ENCODE results near the gene SMC6. TPM values are rescaled to one million over a fixed set of nuclear protein-coding genes. Genes with fewer than 3 reads are reported as not detected.

SMC6 gene
- total RNA-seq, 1 experiment from 2014 or later = 41.3 TPM

DNA sequence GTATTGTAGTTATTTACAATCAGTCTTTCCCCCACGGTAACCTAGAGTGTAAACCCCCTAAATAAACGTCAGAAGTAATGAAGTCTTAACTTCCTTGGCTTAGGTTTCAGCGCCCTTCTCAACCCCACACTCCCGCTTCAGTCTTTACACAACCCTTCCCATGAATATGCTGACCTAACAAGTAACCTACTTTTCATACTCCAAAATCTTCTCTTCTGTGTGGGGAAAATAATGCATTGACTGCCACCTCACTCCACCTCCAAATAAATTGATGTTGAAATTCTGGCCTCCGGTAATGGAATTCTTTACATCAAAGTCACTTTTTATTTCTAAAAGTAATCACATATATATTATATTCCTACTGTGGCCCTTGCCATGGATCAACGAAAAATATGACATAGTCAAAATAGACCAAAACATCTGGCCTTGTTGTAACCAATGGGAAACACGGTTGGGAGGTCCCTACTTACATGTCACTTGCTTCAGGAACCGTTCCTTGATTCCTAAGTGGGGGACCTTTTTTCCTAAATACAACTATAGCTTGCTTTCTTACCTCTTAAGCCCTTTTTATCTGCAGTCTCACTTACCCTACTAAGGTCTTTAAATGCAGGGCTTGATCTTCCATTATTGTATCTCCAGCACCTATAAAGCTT, 1.3 kb upstream of the SMC6 start:
- TF ChIP-seq, protein P1, sequence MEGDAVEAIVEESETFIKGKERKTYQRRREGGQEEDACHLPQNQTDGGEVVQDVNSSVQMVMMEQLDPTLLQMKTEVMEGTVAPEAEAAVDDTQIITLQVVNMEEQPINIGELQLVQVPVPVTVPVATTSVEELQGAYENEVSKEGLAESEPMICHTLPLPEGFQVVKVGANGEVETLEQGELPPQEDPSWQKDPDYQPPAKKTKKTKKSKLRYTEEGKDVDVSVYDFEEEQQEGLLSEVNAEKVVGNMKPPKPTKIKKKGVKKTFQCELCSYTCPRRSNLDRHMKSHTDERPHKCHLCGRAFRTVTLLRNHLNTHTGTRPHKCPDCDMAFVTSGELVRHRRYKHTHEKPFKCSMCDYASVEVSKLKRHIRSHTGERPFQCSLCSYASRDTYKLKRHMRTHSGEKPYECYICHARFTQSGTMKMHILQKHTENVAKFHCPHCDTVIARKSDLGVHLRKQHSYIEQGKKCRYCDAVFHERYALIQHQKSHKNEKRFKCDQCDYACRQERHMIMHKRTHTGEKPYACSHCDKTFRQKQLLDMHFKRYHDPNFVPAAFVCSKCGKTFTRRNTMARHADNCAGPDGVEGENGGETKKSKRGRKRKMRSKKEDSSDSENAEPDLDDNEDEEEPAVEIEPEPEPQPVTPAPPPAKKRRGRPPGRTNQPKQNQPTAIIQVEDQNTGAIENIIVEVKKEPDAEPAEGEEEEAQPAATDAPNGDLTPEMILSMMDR (IDR thresholded peaks at IDR 0.05; ENCODE audit: insufficient read depth in 1 of 2, low read depth in 1 of 2, low read length in 1 of 2, severe bottlenecking in 1 of 2, unreplicated experiment in 1 of 2) = no peak
- Histone ChIP-seq H3K9me3 (no peaks in the 10 kb centered on the region), H3K4me1 (peaks cover 10% of the 10 kb centered on the region), H3K4me3 (ENCODE audit: low read depth, low read length) (peak overlapping the region; percentile 97), H3K27me3 (replicated peaks; ENCODE audit: control insufficient read depth, insufficient read depth, low read length) (no peaks in the 10 kb centered on the region), H3K36me3 (ENCODE audit: control insufficient read depth, insufficient read depth, low read length) (no peaks in the 10 kb centered on the region)
- POLR2A ChIA-PET = interaction anchor here (1.1 kb wide), 1 partner anchor 36 kb away, joined by 5 read pairs; no protein-coding TSS in a partner anchor
- H3K4me3 Mint-ChIP-seq (ENCODE audit: unreplicated experiment) = peak overlapping the region; percentile 92
- no peak for DNase-seq
- no peaks in the 10 kb centered on the region for H3K4me1 Mint-ChIP-seq (ENCODE audit: low read depth, unreplicated experiment)
- intact Hi-C loops (cut with micrococcal nuclease; ENCODE audit: unreplicated experiment) = no loop called here
- CTCF ChIA-PET = no interaction called here
- H3K9me3 Mint-ChIP-seq (ENCODE audit: unreplicated experiment) = no peaks in the 10 kb centered on the region
- H3K36me3 Mint-ChIP-seq (ENCODE audit: insufficient read depth, unreplicated experiment) = peaks cover 10% of the 10 kb centered on the region
- no peaks in the 10 kb centered on the region for H3K27me3 Mint-ChIP-seq (ENCODE audit: insufficient read depth, unreplicated experiment)
- H3K27ac Mint-ChIP-seq (ENCODE audit: unreplicated experiment) = peak overlapping the region; percentile 99
- TSS peak; percentile 47 for BruUV-seq (replicated peaks)

DNA sequence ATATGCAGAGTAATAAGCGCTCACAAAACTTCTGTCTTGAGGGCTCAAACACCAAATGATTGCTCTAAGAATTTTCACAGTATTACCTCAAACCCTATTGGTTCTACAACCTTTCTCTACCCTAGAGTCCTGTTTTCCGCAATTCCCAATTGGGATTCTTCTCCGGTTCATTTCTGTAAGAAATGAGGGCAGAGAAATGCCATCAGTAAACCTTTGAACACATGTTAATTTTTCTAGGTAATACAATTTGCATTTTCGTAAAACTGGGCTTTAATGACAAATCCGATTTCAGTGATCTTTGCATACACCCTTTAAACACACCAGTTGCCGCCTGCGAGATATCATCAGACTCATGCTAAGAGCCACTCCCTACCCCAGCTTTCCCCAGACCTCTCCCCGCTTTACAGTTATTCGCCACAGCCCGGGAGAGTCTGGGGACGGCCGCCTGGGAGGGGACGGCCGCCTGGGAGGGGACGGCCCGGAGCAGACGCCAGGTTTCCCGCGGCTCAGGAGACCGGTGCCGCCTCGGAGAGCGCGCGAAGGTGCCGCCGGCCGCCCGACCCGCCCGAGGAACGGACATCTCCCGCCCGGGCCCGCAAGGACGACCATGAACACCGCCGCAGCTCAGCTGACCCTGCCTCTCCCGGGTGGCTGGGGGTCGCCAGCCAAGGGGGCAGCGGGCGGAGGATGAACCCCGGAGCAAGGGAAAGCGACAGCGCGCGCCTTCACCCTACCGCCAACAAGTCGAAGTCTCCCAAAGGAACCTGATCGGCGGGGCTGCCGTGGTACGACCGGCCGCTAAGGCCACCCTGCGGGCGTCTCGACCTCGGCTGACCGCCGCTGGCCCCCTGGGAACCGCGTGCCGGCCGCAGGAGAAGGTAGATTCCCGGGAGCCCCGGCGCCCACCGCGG, 463 bp downstream of the SMC6 start:
- CTCF ChIA-PET = interaction anchor here (0.7 kb wide), 1 partner anchor 45 kb away, joined by 3 read pairs; no protein-coding TSS in a partner anchor

DNA sequence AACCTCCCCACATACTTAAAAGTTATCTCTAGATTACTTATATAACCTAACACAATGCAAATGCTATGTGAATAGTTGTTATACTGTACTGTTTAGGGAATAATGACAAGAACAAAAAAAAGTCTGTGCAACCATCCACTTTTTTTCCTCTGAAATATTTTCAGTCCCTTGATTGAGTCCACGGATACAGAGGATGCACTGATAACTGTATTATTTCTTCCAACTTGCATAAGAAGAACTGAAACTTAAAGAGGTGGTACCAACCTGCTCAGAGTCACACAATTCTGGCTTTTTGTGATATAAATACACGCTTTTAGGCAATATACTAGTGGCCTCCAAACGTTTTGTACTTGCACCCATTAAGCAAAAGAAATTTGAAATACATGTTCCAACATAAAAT, 1.4 kb downstream of the SMC6 start:
- Mint-ChIP-seq H3K4me1 (ENCODE audit: low read depth, unreplicated experiment) (no peaks in the 10 kb centered on the region), H3K27ac (ENCODE audit: unreplicated experiment) (peak overlapping the region; percentile 99), H3K36me3 (ENCODE audit: insufficient read depth, unreplicated experiment) (peaks cover 12% of the 10 kb centered on the region), H3K4me3 (ENCODE audit: unreplicated experiment) (peak overlapping the region; percentile 92), H3K27me3 (ENCODE audit: insufficient read depth, unreplicated experiment) (no peaks in the 10 kb centered on the region), H3K9me3 (ENCODE audit: unreplicated experiment) (no peaks in the 10 kb centered on the region)
- CTCF ChIA-PET = no interaction called here
- DNase-seq = no peak
- Histone ChIP-seq H3K36me3 (ENCODE audit: control insufficient read depth, insufficient read depth, low read length) (no peaks in the 10 kb centered on the region), H3K4me1 (peaks cover 10% of the 10 kb centered on the region), H3K9me3 (no peaks in the 10 kb centered on the region), H3K27me3 (replicated peaks; ENCODE audit: control insufficient read depth, insufficient read depth, low read length) (no peaks in the 10 kb centered on the region), H3K4me3 (ENCODE audit: low read depth, low read length) (peak overlapping the region; percentile 97)
- POLR2A ChIA-PET = no interaction called here
- TF ChIP-seq, protein P1 (IDR thresholded peaks at IDR 0.05; ENCODE audit: insufficient read depth in 1 of 2, low read depth in 1 of 2, low read length in 1 of 2, severe bottlenecking in 1 of 2, unreplicated experiment in 1 of 2) = no peak
- BruUV-seq (replicated peaks) = no TSS peak
- intact Hi-C loops (cut with micrococcal nuclease; ENCODE audit: unreplicated experiment) = loop anchor here (2.0 kb wide), 1 partner anchor 33 kb away; no protein-coding TSS in a partner anchor

More for the DNA sequence above, 463 bp downstream of the SMC6 start:
- intact Hi-C loops (cut with micrococcal nuclease; ENCODE audit: unreplicated experiment) = loop anchor here (2.0 kb wide), 1 partner anchor 34 kb away; no protein-coding TSS in a partner anchor
- TF ChIP-seq, protein P1 (IDR thresholded peaks at IDR 0.05; ENCODE audit: insufficient read depth in 1 of 2, low read depth in 1 of 2, low read length in 1 of 2, severe bottlenecking in 1 of 2, unreplicated experiment in 1 of 2) = no peak
- peak; percentile 61 to 78 for DNase-seq
- Mint-ChIP-seq H3K27ac (ENCODE audit: unreplicated experiment) (peak overlapping the region; percentile 99), H3K36me3 (ENCODE audit: insufficient read depth, unreplicated experiment) (peaks cover 12% of the 10 kb centered on the region), H3K9me3 (ENCODE audit: unreplicated experiment) (no peaks in the 10 kb centered on the region), H3K27me3 (ENCODE audit: insufficient read depth, unreplicated experiment) (no peaks in the 10 kb centered on the region), H3K4me3 (ENCODE audit: unreplicated experiment) (peak overlapping the region; percentile 92), H3K4me1 (ENCODE audit: low read depth, unreplicated experiment) (no peaks in the 10 kb centered on the region)
- Histone ChIP-seq H3K4me1 (peaks cover 10% of the 10 kb centered on the region), H3K4me3 (ENCODE audit: low read depth, low read length) (peak overlapping the region; percentile 97), H3K27me3 (replicated peaks; ENCODE audit: control insufficient read depth, insufficient read depth, low read length) (no peaks in the 10 kb centered on the region), H3K9me3 (no peaks in the 10 kb centered on the region), H3K36me3 (ENCODE audit: control insufficient read depth, insufficient read depth, low read length) (no peaks in the 10 kb centered on the region)
- POLR2A ChIA-PET = interaction anchor here (0.6 to 1.1 kb wide), 3 partner anchors 29 to 1119 kb away, joined by 3 to 5 read pairs (median 5); no protein-coding TSS in a partner anchor
- TSS peak; percentile 53 for BruUV-seq (replicated peaks)

Measured in Caco-2 (cell line).